SU-DHL-6 (cell line): ENCODE data around the gene TCF4.

Source experiments
- CTCF ChIP-seq: fragments of 200-600 bp; sonication (generic); IDR thresholded peaks from one replicate; pipeline ENCODE4 v1.5.1; 2017; ENCODE audit warnings: antibody characterized with exemption, mild to moderate bottlenecking, low read length, moderate library complexity; ENCODE audit not compliant: insufficient read depth, poor library complexity, severe bottlenecking
- EZH2phosphoT487 ChIP-seq: fragments of 200-600 bp; sonication (generic), shearing (Covaris generic); conservative IDR thresholded peaks from 2 replicates; pipeline ENCODE4 v1.6.1; 2018; ENCODE audit warnings: mild to moderate bottlenecking, antibody characterized with exemption, low read length, moderate library complexity, mixed read lengths

GRCh38 chr18:55346961-55347740, 240.8 kb downstream of the TCF4 start:
- no peak for TF ChIP-seq CTCF
- TF ChIP-seq EZH2phosphoT487 = no peak
